ENCODE measurements around the gene NAA38.

NAA38 gene

GRCh38 chr17:7854851-7855659 lies 2.3 kb downstream of the NAA38 start, which contains the start of gene TMEM88:
TSS of gene TMEM88 (plus strand) at chr17:7855066. CDS start at chr17:7855075, 9 bp downstream.
- TF ChIP-seq CTCF (IDR thresholded peaks at IDR 0.05; ENCODE audit: extremely low read depth, missing control alignments) = no peak
- DNase-seq (ENCODE audit: low spot score) = no peak

- DNase-seq (ENCODE audit: low spot score) = no peak
- no peak for TF ChIP-seq CTCF (IDR thresholded peaks at IDR 0.05; ENCODE audit: extremely low read depth, missing control alignments)
These were observed 3.1 kb downstream of the NAA38 start for GRCh38 chr17:7854078-7854777.

GRCh38 chr17:7853691-7854038 lies 3.7 kb downstream of the NAA38 start:
- DNase-seq (ENCODE audit: low spot score) = no peak
- TF ChIP-seq CTCF (IDR thresholded peaks at IDR 0.05; ENCODE audit: extremely low read depth, missing control alignments) = no peak

- no peak for DNase-seq (ENCODE audit: low spot score)
- TF ChIP-seq CTCF (IDR thresholded peaks at IDR 0.05; ENCODE audit: extremely low read depth, missing control alignments) = no peak
These were observed 4.3 kb downstream of the NAA38 start for GRCh38 chr17:7852919-7853690.

GRCh38 chr17:7852262-7852670 lies 5.1 kb downstream of the NAA38 start:
- DNase-seq (ENCODE audit: low spot score) = no peak
- TF ChIP-seq CTCF (IDR thresholded peaks at IDR 0.05; ENCODE audit: extremely low read depth, missing control alignments) = no peak

GRCh38 chr17:7851438-7852261 lies 5.7 kb downstream of the NAA38 start:
- peak; percentile 94 for DNase-seq (ENCODE audit: low spot score)
- TF ChIP-seq CTCF (IDR thresholded peaks at IDR 0.05; ENCODE audit: extremely low read depth, missing control alignments) = peak; percentile 92
